SK-N-SH (cell line): ENCODE results near the gene MRPS12.
A peak's percentile ranks its signal among the peaks of the same experiment; 100 is the strongest.

Experiments
- CHD2 ChIP-seq: fragments of 150-350 bp; IDR thresholded peaks from 2 replicates; pipeline ENCODE4 v1.6.1; 2018; ENCODE audit warnings: low read length; ENCODE audit not compliant: partially characterized antibody
- CTCF ChIP-seq: fragments of 200-600 bp; sonication (generic); IDR thresholded peaks from 2 replicates; pipeline ENCODE4 v1.6.1; 2017; ENCODE audit warnings: antibody characterized with exemption, mild to moderate bottlenecking, moderate library complexity
- FOXJ3 ChIP-seq: sonication (generic); formaldehyde crosslinking; IDR thresholded peaks from 2 replicates; pipeline ENCODE4 v1.5.1; 2020; ENCODE audit warnings: mild to moderate bottlenecking, missing genetic modification reagents
- FOXM1 ChIP-seq: IDR thresholded peaks from 2 replicates; pipeline ENCODE4 v1.4.0; 2012; ENCODE audit warnings: low read depth, mild to moderate bottlenecking
- GABPA ChIP-seq: IDR thresholded peaks from 2 replicates; pipeline ENCODE4 v1.4.0; 2012; ENCODE audit warnings: low read depth, mild to moderate bottlenecking
- JUND ChIP-seq: IDR thresholded peaks from 2 replicates; pipeline ENCODE4 v1.4.0; 2012
- MAX ChIP-seq: IDR thresholded peaks from 2 replicates; pipeline ENCODE4 v1.4.0; 2012; ENCODE audit warnings: low read depth
- MXI1 ChIP-seq: IDR thresholded peaks from 2 replicates; pipeline ENCODE4 v1.6.1; 2012; ENCODE audit warnings: mild to moderate bottlenecking, low read depth, low read length, improper control_type of control experiment
- NRF1 ChIP-seq: IDR thresholded peaks from 2 replicates; pipeline ENCODE4 v1.6.1; 2012; ENCODE audit warnings: low read depth, mild to moderate bottlenecking, low read length
- POLR2AphosphoS5 ChIP-seq: IDR thresholded peaks from 2 replicates; pipeline ENCODE4 v1.6.1; 2012; ENCODE audit warnings: low read depth, low read length
- RAD21 ChIP-seq: IDR thresholded peaks from 2 replicates; pipeline ENCODE4 v1.6.1; 2012; ENCODE audit warnings: mild to moderate bottlenecking, low read length
- YY1 ChIP-seq: IDR thresholded peaks from 2 replicates; pipeline ENCODE4 v1.4.0; 2012; ENCODE audit warnings: low read depth, mild to moderate bottlenecking
- TF ChIP-seq, protein P1 (sequence below): fragments of 150-350 bp; IDR thresholded peaks from 2 replicates; pipeline ENCODE4 v1.6.1; 2017; ENCODE audit warnings: antibody characterized with exemption, low read length, low read depth, borderline replicate concordance

DNA sequence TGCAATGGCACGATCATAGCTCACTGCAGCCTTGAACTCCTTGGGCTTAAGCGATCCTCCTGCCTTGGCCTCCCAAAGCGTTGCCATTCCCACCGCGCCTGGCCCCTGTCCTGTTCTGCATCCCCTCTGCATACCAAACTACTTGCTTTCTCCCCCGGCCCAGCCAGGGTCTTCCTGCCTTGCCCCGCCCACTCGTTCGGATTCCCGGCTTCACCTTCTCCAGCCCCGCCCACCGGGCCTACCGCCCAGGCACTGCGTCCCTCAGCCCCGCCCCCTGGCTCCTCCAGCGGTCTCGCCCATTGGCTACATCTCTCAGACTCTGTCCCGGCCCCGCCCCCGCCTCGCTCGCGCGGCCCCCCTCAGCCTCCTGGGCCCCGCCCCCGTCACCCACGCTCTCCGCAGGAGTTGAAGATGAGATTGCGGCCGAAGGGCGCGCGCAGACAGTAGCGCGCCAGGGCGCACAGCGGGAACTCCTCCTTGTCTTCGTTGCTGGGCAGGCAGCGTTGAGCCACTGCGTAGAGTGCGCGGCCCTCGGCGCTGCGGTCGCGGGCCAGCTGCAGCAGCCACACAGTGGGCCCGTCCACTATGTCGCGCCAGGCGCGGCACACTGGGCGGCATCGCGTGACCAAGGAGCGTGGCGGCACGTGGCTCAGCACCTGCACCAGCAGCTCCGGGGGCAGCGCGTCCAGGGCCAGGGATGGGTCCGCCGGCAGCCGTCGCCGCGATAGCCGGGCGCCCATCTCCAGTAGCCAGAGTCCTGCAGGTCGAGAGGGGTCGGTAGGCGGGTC lies 19.0 kb downstream of the MRPS12 start:
- TF ChIP-seq MAX (no peak), CTCF (no peak), POLR2AphosphoS5 (no peak), GABPA (no peak), NRF1 (no peak), FOXM1 (no peak), CHD2 (no peak), RAD21 (no peak), YY1 (no peak), JUND (no peak), MXI1 (peak; percentile 28; the same call in 1 of the 2 replicates), FOXJ3 (CRISPR knock-in tag) (no peak)
- TF ChIP-seq, protein P1, sequence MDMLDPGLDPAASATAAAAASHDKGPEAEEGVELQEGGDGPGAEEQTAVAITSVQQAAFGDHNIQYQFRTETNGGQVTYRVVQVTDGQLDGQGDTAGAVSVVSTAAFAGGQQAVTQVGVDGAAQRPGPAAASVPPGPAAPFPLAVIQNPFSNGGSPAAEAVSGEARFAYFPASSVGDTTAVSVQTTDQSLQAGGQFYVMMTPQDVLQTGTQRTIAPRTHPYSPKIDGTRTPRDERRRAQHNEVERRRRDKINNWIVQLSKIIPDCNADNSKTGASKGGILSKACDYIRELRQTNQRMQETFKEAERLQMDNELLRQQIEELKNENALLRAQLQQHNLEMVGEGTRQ, result no peak
